Keratinocyte (primary cell): ENCODE results near the gene AK1. TPM values are rescaled to one million over a fixed set of nuclear protein-coding genes. Genes with fewer than 3 reads are reported as not detected.
A peak's percentile ranks its signal among the peaks of the same experiment; 100 is the strongest.

Experiments used
- DNase-seq: peaks from one replicate; pipeline ENCODE4 v3.0.0-alpha.2; 2011; ENCODE audit warnings: low read depth, missing footprints, low spot score
- FAIRE-seq: peaks from 2 replicates; lab custom pipeline; 2011; peaks lifted over from hg19 to GRCh38; lab: Jason Lieb, UNC
- H2AFZ ChIP-seq: 2 replicates; pipeline ENCODE4 v1.6.0; 2012; ENCODE audit warnings: low read length, control low read depth, inconsistent platforms; ENCODE audit not compliant: control insufficient read depth
- H3K27ac ChIP-seq: 2 replicates; pipeline ENCODE4 v1.5.1; 2011; ENCODE audit warnings: low read length; ENCODE audit not compliant: control insufficient read depth, insufficient read depth
- H3K27me3 ChIP-seq: 3 replicates; pipeline ENCODE4 v1.6.0; 2011; ENCODE audit warnings: low read length; ENCODE audit not compliant: control insufficient read depth, insufficient read depth; ENCODE audit errors: extremely low read depth
- H3K36me3 ChIP-seq, 2 experiments: 2 replicates in 1 of 2; 3 replicates in 1 of 2; pipeline ENCODE4 v1.5.1; 2011; ENCODE audit warnings: low read length in 2 of 2, mild to moderate bottlenecking in 1 of 2; ENCODE audit not compliant: control insufficient read depth in 2 of 2, insufficient read depth in 2 of 2; ENCODE audit errors: extremely low read depth in 1 of 2
- H3K4me1 ChIP-seq: 3 replicates; pipeline ENCODE4 v1.5.1; 2011; ENCODE audit warnings: low read length; ENCODE audit not compliant: control insufficient read depth, insufficient read depth; ENCODE audit errors: extremely low read depth
- H3K4me2 ChIP-seq: 3 replicates; pipeline ENCODE4 v1.6.0; 2011; ENCODE audit warnings: low read depth, low read length; ENCODE audit not compliant: control insufficient read depth, insufficient read depth; ENCODE audit errors: extremely low read depth
- H3K4me3 ChIP-seq, 3 experiments: fragments of 200-600 bp in 1 of 3; sonication (generic) in 1 of 3; 2 replicates in 2 of 3; 3 replicates in 1 of 3; pipeline ENCODE4 v1.5.1; 2011 to 2016; ENCODE audit warnings: low read length in 3 of 3, mild to moderate bottlenecking in 3 of 3, control low read depth in 2 of 3, inconsistent platforms in 1 of 3, low read depth in 1 of 3, mixed read lengths in 1 of 3, mixed run types in 1 of 3, moderate library complexity in 1 of 3; ENCODE audit not compliant: control insufficient read depth in 2 of 3, insufficient read depth in 2 of 3; ENCODE audit errors: extremely low read depth in 1 of 3
- H3K79me2 ChIP-seq: 2 replicates; pipeline ENCODE4 v1.6.0; 2012; ENCODE audit warnings: low read length; ENCODE audit not compliant: control insufficient read depth, insufficient read depth
- H3K9ac ChIP-seq: 3 replicates; pipeline ENCODE4 v1.6.0; 2011; ENCODE audit warnings: low read length; ENCODE audit not compliant: control insufficient read depth, insufficient read depth; ENCODE audit errors: extremely low read depth
- H3K9me1 ChIP-seq: 3 replicates; pipeline ENCODE4 v1.6.0; 2011; ENCODE audit warnings: low read length; ENCODE audit not compliant: control insufficient read depth, insufficient read depth; ENCODE audit errors: extremely low read depth
- H3K9me3 ChIP-seq: 2 replicates; pipeline ENCODE4 v1.5.1; 2012; ENCODE audit warnings: low read depth, low read length; ENCODE audit not compliant: control insufficient read depth
- H4K20me1 ChIP-seq: 3 replicates; pipeline ENCODE4 v1.6.0; 2011; ENCODE audit warnings: low read length; ENCODE audit not compliant: control insufficient read depth, insufficient read depth; ENCODE audit errors: extremely low read depth
- EZH2 ChIP-seq: IDR thresholded peaks from one replicate; pipeline ENCODE4 v1.6.1; 2012; ENCODE audit warnings: inconsistent platforms, mild to moderate bottlenecking, low read length, moderate library complexity
- dilution Hi-C: fragments of 300-500 bp; cut with MboI; formaldehyde crosslinking; loops from one replicate; pipeline ENCODE4 v1.7.0; 2020; ENCODE audit warnings: low sequenced_read_pairs; ENCODE audit not compliant: extremely low pct_ligation_motif_present
- polyA plus RNA-seq, 5 experiments: library from polyadenylated mRNA; depleted of rRNA in 3 of 5; stranded (reverse) in 3 of 5; stranded (forward) in 1 of 5; unstranded in 1 of 5; fragments of >200 nt; gene quantifications; 1 replicate in 1 of 5; 2 replicates in 3 of 5; 3 replicates in 1 of 5; pipeline versions ENCODE4 v1.2.1 to v1.2.3, GENCODE V29; 2011 to 2012; ENCODE audit warnings: missing spikeins in 2 of 5, low read depth in 1 of 5, low replicate concordance in 1 of 5
- TF ChIP-seq, protein P1 (sequence below), 3 experiments: IDR thresholded peaks in 1 of 3; conservative IDR thresholded peaks in 1 of 3; optimal IDR thresholded peaks in 1 of 3; 2 replicates in 2 of 3; 3 replicates in 1 of 3; pipeline versions ENCODE3 to v1.5.1; 2011; ENCODE audit warnings: low read length in 3 of 3, mild to moderate bottlenecking in 3 of 3, moderate library complexity in 2 of 3, control low read depth in 1 of 3, inconsistent platforms in 1 of 3; ENCODE audit not compliant: insufficient read depth in 2 of 3; ENCODE audit errors: extremely low read depth in 1 of 3

The AK1 gene
- polyA plus RNA-seq, 1 donor (not counting 4 experiments of a cell fraction or from before 2014, with no cell fraction given): 40.2 TPM

DNA sequence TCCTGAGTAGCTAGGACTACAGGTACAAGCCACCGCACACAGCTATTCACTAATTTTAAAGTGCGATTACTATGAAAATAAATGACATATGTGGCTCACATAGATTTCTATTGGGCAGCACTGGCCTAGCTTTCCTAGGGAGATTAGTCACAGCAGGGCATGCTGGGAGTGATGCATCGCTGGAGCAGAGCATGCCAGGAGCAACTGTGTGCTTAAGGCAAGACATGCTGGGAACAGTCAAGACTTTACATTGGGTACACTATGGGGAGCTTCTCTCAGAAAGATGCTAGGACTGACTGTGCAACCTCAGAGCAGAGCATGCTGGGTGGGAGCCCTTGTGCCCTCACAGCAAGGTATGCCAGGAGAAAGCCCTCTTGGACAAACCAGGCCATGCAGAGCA is 12.6 kb upstream of the AK1 start:
- DNase-seq (no peak), FAIRE-seq (no peak)
- Histone ChIP-seq H3K9me3 (peaks cover 13% of the 10 kb centered on the region), H3K79me2 (no peaks in the 10 kb centered on the region), H2AFZ (no peak overlapping the region), H3K9me1 (no peaks in the 10 kb centered on the region), H3K4me1 (no peaks in the 10 kb centered on the region), H3K9ac (no peak overlapping the region), H3K27ac (no peak overlapping the region), H3K27me3 (no peaks in the 10 kb centered on the region), H3K4me3 (no peak overlapping the region), H3K4me2 (no peak overlapping the region), H4K20me1 (no peaks in the 10 kb centered on the region), H3K36me3 (peaks cover 30 to 40% of the 10 kb centered on the region in 2 experiments)
- dilution Hi-C loops: no loop called here
- TF ChIP-seq EZH2: no peak
- TF ChIP-seq, protein P1, sequence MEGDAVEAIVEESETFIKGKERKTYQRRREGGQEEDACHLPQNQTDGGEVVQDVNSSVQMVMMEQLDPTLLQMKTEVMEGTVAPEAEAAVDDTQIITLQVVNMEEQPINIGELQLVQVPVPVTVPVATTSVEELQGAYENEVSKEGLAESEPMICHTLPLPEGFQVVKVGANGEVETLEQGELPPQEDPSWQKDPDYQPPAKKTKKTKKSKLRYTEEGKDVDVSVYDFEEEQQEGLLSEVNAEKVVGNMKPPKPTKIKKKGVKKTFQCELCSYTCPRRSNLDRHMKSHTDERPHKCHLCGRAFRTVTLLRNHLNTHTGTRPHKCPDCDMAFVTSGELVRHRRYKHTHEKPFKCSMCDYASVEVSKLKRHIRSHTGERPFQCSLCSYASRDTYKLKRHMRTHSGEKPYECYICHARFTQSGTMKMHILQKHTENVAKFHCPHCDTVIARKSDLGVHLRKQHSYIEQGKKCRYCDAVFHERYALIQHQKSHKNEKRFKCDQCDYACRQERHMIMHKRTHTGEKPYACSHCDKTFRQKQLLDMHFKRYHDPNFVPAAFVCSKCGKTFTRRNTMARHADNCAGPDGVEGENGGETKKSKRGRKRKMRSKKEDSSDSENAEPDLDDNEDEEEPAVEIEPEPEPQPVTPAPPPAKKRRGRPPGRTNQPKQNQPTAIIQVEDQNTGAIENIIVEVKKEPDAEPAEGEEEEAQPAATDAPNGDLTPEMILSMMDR (optimal IDR thresholded peaks at IDR 0.05 in 1 of 3, IDR thresholded peaks at IDR 0.05 in 1 of 3, conservative IDR thresholded peaks at IDR 0.05 in 1 of 3; ENCODE audit: extremely low read depth in 1 of 3, insufficient read depth in 2 of 3, low read length in 3 of 3): no peak

DNA sequence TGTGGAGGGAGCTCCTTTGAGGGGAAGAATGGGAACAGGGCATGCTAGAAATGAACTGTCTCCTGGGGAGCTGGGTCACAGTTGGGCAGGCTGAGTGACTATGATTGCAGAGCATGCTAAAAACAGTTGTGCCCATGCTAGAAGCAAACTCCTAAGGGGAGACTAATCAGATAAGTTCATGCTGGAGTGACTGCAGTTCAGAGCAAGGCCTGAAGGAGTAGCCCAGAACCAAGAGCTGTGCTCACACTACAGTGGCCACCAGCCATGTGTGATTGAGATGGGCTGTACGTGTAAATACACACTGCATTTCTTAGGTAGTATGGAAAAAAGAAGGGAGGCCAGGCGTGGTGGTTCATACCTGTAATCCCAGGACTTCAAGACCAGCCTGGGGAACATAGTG is 10.3 kb upstream of the AK1 start:
- no peak overlapping the region for H3K27ac ChIP-seq
- H3K4me1 ChIP-seq: no peaks in the 10 kb centered on the region
- no peaks in the 10 kb centered on the region for H4K20me1 ChIP-seq
- DNase-seq: no peak
- no peaks in the 10 kb centered on the region for H3K9me1 ChIP-seq
- no peak overlapping the region for H3K4me3 ChIP-seq
- peaks cover 11 to 17% of the 10 kb centered on the region in 2 experiments for H3K36me3 ChIP-seq
- no peak for FAIRE-seq
- no peak overlapping the region for H2AFZ ChIP-seq
- no peak overlapping the region for H3K4me2 ChIP-seq
- dilution Hi-C loops: no loop called here
- H3K9me3 ChIP-seq: peaks cover under 1% of the 10 kb centered on the region
- H3K9ac ChIP-seq: no peak overlapping the region
- H3K27me3 ChIP-seq: no peaks in the 10 kb centered on the region
- H3K79me2 ChIP-seq: no peaks in the 10 kb centered on the region
- TF ChIP-seq, protein P1 (optimal IDR thresholded peaks at IDR 0.05 in 1 of 3, IDR thresholded peaks at IDR 0.05 in 1 of 3, conservative IDR thresholded peaks at IDR 0.05 in 1 of 3; ENCODE audit: extremely low read depth in 1 of 3, insufficient read depth in 2 of 3, low read length in 3 of 3): peak in 2 of 3 experiments; percentile 20 to 25
- no peak for TF ChIP-seq EZH2
